Measurements from ENCODE around the gene AOAH.
"Not testable (repeated sequence)": the region's sequence is repeated elsewhere in the genome, so short reads cannot be mapped to it uniquely, and the experiment has no call there.

Gene AOAH

DNA sequence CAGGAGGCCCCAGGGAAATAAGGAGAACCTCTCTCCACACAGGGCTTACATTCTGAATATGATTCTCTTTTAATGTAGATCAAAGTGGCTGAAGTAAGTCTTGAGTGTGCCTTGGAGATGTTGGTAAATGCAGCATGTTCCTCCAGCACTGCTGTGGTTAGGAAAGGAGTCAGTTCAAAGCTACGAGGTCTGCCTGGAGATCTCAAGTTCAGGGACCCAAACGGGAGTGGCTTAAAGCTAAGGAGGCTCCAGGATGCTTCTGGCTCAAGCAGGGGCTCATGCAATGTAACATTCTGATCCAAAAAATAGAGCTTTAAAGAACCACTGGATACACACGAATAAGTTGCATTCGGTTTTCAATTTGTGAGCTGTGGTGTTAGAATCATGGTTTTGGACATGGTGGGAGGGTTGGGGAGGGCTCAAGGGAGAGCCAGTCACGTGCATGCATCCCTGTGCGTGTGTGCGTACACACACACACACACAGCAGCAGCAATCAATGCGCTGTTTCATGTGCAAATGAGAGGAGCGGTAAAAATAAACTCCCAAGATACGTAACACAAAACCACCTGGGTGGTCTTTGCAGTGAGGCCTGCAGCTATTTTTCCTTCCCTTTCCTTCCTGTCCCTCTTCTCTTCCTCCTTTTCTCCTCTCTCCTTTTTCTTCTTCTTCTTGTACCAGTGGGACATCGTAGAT is 70.5 kb downstream of the AOAH start:
- no peak for DNase-seq

DNA sequence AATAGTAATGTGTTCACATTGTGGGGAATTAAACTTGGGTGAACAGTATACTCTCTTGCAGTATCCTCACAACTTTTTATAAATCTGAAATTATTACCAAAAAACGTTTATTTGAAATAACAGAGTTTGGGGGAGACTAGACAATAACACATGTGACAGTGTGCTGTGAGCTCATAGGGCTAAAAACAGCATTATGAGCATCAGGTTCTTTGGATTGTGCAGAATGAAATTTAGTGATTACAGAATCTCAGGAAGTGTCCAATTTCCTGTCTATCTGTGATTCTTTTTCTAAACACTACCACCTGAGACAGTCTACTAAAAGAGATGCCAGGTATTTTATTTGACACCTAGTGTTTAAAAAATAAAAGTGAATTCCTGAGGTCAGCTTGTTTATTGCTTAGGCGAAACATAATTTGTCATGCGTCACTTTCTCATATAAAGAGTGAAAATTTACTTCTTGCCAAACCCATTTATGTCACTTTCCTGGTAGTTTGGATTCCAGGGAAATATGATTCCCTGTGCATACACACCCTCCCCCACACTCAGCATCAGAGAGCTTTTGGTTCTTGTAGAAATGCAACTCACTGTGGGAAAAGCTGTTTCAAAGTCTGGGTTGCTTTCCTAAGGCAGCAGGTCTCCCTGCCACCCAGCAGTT is 71.2 kb downstream of the AOAH start:
- DNase-seq, result no peak

DNA sequence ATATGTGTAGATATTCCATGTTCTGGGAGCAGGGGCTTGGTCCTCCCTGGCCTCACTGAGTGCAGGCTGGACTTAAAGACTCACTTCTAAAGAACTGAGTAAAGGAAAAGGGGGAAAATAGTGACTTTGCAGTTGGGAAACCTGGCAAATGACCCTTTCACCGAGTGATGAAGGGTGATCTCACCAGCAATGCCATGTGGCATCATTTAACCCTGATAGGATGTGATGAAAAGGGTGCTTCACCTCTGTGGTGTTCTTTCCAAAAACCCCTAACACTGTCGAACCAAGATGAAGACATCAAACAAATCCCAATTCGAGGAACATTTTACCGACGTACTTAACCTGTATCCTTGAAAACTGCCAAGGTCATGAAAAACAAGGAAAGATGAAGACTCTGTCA is 71.9 kb downstream of the AOAH start:
- DNase-seq, result no peak

DNA sequence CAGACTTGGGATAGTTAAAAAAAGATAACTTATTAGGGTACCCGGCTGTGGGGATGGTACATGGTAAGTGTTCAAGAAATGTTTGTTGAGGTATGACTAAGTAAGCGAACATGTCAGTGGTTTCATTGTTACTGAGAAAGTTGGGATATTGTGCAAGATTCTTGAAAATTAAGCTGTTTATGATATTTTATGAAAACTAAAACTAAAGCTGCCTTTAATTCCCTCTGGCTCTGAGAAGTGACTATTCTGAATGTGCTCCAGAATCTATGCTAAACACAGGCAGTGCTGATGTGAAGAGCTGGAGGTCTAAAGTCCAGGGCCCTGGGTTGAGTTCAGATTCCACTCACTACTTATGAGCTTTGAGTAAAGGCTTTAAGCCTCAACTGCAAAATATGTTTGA is 72.9 kb downstream of the AOAH start:
- no peak for DNase-seq

DNA sequence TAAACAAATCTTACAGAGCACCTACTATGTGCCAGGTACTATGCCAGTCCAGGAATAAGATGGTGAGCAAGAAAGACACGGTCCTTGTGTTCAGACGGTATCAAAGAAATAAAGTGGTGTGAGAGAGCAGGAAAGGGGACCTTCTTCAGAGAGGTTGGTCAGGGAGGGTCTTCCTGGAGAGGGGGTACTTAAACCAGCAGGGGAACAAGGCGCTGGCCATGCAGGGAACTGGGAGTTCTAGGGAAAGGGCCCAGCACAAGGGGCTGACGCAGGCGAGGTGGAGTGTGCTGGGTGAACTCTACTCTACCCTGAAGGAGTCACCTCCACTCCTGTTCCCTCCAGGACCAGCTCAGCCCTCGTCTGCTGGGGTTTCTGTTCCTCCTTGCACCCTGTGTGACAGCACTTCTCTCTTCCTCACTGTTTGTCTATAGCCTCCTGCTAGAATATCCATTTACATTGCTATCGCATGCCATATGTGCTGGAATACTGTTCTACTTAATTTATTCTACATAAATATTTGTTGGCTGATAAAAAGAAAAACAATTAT is 73.5 kb downstream of the AOAH start:
- no peak for DNase-seq

DNA sequence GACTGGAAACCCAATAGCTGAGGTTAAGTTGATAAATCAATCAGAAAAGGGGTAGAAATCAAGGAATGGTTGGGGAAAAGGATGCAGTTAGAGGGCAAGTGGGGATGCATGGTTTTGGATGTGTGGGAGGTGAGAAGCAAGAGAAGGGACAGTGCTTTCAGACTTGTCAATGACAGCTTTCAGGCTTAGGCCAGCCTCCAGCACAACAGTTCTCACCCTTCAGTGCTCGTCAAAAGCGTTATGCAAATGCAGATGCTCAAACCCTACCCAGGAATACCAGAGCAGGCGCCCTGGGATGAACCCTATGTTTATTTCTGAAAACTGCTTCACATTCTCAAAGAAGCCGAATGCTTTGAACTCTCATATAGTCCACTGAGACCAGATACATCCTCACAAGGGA is 74.0 kb downstream of the AOAH start:
- no peak for DNase-seq

DNA sequence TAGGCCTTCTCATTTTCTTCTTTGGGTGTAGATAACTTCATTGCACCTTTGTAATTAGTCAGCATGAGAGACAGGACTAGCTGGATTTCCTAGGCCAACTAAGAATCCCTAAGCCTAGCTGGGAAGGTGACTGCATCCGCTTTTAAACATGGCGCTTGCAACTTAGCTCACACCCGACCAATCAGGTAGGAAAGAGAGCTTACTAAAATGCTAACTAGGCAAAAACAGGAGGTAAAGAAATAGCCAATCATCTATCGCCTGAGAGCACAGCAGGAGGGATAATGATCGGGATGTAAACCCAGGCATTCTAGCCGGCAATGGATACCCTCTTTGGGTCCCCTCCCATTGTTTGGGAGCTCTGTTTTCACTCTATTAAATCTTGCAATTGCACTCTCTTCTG is 75.0 kb downstream of the AOAH start:
- DNase-seq, result not testable (repeated sequence)

DNA sequence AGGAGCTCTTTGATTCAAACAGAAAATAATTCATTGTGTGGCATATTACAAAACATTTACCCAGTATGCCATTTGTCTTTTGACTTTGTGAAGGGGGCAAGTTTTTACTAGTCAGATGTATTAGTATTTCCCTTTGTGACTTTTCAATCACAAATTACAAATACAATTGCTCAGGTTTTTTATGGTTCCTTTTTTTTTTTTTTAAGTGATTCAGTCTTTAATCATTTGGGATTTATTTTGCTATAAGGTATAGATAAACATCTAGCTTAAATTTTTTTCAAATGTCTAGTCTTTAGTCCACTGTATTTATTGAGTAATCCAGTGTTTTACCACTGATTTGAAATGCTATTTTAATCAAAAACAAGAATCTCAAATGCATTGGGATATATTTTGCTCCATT is 75.9 kb downstream of the AOAH start:
- no peak for DNase-seq

DNA sequence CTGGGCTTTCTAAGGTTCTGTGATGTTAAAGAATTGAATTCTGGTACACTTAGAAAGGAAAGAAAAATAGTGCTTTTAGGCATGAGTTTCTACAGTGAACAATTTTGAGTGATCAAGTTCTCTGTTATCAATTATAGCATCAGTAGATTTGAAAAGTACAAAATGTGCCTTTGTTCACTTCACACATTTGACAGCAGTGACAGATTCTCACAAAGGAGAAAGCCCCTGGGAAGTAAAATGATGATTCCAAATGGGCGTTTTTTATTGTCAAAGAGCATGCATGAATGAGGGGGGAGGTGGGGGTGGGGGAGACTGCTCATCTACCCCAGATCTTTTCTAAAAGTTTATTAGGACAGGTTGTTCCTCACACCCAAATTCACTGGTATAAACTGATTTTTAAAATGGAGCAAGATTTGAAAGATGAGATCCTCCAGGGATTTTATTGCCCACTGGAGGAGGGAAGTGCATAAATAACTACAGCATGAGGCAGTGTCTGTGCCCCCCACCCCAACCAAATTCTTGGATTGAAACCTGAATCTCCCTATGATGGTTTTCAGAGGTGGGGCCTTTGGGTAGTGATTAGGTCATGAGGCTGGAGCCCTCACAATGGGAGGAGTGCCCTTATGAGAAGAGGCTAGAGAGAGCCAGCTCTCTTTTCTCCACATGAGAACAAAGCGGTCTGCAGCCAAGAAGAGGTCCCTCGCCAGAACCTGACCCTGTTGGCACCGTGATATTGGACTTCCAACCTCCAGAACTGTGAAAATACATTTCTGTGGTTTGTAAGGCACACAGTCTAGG is 79.5 kb downstream of the AOAH start:
- DNase-seq, result no peak

DNA sequence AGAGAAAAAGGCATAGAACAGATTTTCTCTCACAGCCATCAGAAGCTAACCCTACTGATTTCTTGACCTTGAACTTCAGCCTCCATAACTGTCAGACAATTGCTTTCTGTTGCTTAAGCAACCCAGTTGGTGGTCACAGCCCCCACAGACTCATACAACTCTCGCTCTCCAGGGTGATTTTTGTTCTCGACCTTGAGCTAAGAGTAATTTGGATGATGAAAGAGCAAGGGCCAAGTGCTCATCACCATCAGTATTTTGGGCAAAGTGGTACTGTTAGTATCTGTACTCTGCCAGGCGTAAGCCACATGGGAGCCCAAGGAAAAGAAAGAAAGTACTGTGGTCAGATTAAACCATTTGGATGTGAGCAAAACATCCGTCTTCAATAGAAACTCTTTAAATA is 81.9 kb downstream of the AOAH start:
- no peak for DNase-seq

DNA sequence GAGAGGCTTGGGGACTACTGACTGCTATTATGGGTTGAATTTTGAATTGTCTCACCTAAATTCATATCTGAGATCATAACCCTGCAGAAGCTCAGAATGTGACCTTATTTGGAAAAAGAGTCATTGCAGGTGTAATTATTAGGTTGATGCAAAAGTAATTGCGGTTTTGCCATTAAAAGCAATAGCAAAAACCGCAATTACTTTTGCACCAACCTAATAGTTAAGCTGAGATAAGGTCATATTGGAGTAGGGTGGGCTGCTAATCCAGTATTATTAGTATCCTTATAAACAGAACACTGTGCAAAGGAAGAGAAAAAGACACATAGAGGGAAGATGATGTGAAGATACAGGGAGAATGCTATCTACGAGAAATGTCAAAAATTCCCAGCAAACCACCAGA is 82.3 kb downstream of the AOAH start:
- no peak for DNase-seq

DNA sequence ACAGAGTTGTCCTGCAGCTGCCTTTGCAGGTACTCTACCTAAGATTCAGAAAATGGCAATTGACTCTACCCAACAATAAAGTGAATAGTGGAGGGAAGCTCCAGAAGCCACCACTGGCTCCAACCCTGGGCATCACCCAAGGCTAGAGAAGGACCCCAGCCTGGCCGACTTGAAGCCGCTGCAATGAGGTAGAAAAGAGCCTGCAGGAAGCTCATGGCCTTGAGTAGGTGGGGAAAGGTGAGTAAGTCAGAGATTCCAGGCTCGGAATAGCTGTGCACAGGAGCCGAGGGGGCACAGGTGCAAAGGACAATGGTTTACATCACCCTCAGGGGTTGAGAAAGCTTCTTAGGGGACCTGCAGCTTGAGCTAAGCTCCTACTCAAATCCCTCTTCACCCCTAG is 83.6 kb downstream of the AOAH start:
- no peak for DNase-seq

DNA sequence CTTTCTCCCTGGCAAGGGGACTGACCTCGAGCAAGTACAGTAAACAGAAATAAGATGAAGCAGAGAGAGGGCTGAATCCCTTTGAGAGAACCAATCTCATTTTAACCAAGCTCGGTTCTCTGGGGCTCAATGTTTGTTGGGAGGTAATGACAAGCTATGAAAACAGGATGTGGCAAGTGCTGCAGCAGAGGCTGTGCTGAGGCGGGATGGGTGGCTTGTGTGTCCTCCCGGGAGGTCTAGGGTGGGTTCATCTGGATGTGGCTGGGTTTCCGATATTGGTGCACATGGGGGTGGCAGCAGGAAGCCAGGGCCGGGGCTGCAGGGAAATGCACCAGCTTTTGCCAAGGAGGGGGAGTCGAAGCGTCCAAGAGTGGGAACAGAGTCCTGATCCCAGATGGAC is 84.5 kb downstream of the AOAH start:
- no peak for DNase-seq

DNA sequence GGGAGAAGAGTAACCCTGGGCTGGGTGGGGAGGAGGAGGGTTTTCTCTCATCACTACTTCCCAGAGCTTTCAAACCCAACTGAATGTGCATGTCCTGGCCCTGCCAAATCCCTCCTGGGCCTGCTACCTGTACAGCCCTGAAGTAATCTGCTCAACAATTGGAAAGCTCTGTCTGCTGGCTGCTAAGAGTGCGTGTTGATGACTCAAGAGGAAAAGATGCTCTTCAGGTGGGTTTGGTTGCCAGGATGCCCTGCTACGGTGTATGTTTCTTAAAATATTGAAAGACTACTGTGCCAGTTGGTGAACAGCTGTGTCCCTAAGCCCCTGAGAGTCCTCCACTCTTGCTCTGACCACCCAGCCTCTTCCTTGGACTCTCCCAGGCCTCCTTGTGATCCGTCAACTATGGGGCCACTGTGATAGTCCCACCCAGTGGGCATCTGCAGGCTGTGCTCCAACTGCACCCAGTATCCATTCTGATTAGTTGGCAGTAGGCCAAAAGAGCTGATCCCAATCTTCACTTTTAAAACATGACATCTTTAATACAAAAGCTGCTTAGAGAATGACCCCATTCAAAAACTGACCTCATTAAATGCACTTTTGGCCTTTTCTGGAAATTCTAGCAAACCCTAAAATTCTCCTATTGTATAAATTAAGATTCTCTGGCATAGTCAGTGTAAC is 85.6 kb downstream of the AOAH start:
- DNase-seq, result no peak

DNA sequence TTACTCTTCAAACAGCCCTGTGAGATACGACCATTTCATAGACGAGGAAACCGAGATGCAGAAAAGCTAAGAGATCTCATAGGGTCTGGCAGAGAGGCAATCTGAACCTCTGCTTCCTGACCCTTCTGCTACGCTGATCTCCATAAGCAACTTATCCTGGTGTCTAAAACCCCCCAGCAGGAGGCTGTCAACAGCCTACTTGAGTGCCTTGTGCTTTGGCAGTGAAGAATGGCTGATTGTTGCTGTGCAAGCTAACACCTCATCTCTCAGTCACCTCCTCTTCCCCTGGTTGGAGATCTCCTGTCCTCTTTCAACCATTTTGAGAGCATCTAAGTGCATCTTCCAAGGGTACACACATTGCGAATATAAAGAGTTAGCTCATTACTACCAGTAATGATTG is 86.2 kb downstream of the AOAH start:
- no peak for DNase-seq

DNA sequence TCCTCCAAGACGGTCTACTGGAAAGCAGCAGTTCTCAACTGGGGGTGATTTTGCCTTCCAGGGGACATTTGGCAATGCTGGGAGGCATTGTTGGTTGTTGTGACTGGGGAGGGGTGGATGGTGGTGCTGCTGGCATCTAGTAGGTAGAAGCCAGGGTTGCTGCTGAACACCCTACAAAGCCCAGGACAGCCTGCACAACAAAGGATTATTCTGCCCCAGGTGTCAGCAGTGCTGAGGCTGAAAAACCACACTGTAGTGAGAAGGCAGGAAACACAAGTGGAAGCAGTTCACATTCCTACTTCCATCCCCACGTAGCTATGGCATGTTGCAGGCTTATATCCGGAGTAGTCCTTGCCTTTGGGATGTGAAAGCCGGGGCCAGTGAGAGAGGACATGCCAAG is 86.9 kb downstream of the AOAH start:
- no peak for DNase-seq

DNA sequence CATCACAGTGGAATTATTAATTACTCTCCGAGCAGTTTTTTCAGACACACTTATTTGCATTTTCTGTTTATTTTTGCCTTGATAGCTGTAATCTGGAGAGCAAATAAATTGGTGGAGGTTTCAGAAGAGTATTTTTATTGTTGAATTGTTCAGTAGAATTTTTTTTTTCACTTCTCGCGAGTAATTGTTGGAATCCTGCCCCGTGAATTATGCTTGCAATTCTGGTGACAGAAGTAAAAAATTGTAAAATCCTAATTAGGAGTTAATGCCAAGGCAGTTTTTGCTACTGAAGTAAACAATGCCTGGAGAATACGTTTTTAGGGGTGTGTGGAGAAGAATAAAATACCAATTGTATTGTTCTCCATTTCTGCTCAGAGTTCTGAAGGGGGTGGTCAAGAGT is 88.2 kb downstream of the AOAH start:
- no peak for DNase-seq

DNA sequence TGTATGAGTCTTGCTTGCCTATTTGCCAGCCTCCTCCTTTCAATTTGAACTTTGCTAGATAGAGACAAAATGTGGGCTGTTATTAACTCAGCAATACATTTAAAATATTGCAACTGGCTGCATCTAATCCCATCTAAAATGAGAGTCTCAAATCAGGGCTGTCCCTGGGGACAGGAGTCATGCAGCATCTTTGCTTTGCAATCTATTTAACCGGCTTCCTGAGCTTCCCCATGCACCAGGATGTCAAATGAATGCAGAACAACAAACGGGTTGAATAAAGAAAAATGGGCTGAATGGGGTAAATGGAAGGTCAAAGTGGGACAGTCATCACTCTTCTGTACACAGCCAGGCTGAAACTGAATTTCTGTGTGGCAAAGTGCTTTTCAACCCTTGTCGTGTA is 89.2 kb downstream of the AOAH start:
- no peak for DNase-seq

DNA sequence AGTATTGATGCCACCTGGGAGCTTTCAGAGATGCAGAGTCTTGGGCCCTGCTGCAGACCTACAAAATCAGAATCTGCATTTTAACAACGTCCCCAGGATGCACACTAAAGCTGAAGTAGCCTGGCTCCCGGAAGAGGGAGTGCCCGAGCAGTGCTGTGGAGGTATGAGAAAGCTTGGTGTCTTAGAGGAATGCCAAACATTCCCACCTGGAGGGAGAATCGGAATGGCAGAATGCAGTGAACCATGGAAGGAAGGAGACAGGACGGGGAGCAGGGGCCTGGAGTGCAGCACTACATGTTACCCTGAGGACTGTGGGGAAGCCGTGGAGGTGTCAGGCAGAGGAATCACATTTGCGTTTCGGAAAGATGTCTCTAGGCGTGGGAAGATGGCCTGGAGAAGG is 90.9 kb downstream of the AOAH start:
- DNase-seq, result no peak

DNA sequence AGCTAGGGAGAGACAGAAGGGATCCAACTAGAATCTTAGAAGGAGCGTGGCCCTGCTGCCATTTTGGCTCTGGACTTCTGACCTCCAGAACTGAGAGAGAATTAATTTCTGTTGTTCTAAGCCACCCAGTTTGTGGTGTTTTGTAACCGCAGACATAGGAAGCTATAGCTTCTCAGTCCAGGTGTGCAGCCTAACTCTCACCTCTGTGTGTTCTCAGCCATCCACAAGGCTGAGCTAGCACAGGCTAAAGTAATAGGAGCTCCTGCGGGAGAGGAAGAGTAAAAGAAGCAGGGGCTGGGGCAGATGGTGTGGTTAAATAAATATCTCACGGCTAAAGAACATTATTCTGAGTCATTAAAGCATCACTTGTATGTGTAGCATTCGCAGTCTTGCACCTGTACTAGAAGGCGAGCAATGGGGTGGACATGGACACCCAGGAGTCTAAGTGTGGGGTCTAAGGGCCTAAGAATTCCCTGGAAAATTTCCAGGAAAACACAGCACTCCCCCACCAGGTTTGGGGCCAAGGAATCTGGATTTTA is 94.1 kb downstream of the AOAH start:
- peak; percentile 26 for DNase-seq

DNA sequence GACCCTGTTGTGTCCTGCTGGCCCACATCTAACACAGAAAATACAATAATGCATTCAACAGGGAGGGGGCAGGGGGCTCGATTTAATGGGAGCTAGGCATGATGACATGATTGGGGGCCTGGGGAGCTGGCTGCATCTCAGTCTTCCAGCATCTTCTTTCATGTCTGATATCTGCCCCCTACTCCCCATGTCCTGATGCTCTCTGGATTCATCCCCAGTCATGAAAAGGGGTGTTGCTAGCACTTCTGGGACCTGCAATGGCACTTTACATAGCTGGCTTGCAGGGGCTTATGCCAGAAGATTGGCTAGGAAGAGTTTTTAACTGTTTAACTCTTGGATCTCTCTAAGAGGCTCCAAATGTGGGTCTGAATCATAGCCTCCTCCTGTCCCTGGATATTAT is 94.9 kb downstream of the AOAH start:
- DNase-seq, result no peak

DNA sequence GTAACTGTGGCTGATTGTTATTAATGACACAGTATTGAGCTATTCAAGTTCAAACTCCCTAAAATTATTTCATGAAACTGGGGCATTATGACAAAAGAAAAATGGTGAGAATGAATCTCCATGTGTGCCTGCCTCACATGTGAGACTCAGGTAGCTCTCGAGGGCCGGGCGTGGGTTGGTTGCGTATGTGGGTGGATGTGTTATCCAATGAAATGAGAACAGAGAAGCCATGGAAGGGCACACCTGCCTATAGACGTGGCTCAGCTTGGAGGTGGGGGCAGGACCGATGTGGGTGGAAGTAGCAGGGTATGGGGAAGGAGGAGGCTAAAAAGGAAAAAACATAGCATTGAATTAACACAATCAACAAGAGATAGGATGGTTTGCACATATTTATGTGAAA is 96.5 kb downstream of the AOAH start:
- no peak for DNase-seq

DNA sequence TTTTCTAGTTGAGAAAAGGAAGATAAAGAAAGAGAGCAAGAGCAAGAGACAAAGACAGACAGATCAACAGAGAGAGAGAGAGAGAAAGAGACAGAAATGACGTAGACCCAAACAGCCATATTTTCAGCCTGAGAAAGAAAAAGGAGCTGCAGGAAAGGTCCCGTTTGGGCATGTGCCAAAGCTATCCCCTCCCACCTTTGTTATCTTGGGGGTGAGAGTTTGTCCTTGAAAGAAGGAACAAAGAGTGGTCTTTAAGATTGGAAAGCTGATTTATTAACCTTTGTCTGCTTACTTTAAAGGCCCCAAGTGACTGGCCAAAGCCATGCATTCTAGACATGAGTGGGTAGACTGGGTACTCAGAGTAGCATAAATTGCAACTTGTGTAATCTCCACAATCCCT is 98.2 kb downstream of the AOAH start:
- no peak for DNase-seq

Measured in DMS 273 treated with DMSO at 0.1 percent for 48 hours (cell line).